ENCODE results near the gene THRA. TPM values are rescaled to one million over a fixed set of nuclear protein-coding genes. Genes with fewer than 3 reads are reported as not detected.

Gene THRA
- total and polyA plus RNA-seq, 9 of the 15 experiments (the other 6 are each of a cell fraction or from before 2014, with no cell fraction given), result 0.34 to 23.4 (median 12.7) TPM

- Histone ChIP-seq H3K27me3 (ENCODE audit: control insufficient read depth in 2 of 2, insufficient read depth in 2 of 2, low read length in 2 of 2) (no peaks in the 10 kb centered on the region), H3K36me3 (ENCODE audit: control insufficient read depth, insufficient read depth, low read length) (peaks cover 29% of the 10 kb centered on the region; the same call in 2 of the 3 replicates), H3K9ac (ENCODE audit: insufficient read depth in 1 of 2, low read depth in 2 of 2, low read length in 2 of 2) (peak overlapping the region; percentile 63 to 95), H2AFZ (ENCODE audit: low read depth, low read length) (peak overlapping the region; percentile 91), H3K4me3 (peak overlapping the region; percentile 53), H4K20me1 (replicated peaks; ENCODE audit: control insufficient read depth, insufficient read depth, low read length) (no peaks in the 10 kb centered on the region), H3K9me1 (ENCODE audit: control insufficient read depth, insufficient read depth, low read length) (peaks cover 4% of the 10 kb centered on the region), H3K4me2 (ENCODE audit: insufficient read depth, low read length) (peak overlapping the region; percentile 96), H3K9me3 (replicated peaks; ENCODE audit: control insufficient read depth, insufficient read depth, low read depth, low read length) (no peaks in the 10 kb centered on the region), H3K4me1 (replicated peaks in 1 of 2; ENCODE audit: control insufficient read depth in 2 of 2, insufficient read depth in 2 of 2, low read length in 2 of 2) (peaks cover 47 to 48% of the 10 kb centered on the region in 2 experiments), H3K27ac (ENCODE audit: extremely low read depth, low read depth, low read length) (peak overlapping the region; percentile 78), H3K79me2 (ENCODE audit: control insufficient read depth, insufficient read depth, low read length) (peaks cover 28% of the 10 kb centered on the region)
- ATAC-seq (peak; percentile 75), DNase-seq (ENCODE audit: extremely low read depth in 1 of 4, low spot score in 3 of 4) (peak; percentile 82 to 99 (median 88)), FAIRE-seq (peak; percentile 98)
- WGBS (ENCODE audit: insufficient coverage, low coverage, missing lambda C conversion rate), result under 1% methylated on average over 24 of the region's 25 CpGs
- CTCF ChIA-PET (ENCODE audit: low intra/inter-chr PET ratio), result interaction anchor here (0.6 kb wide), 1 partner anchor 16 kb away, joined by 3 read pairs; no protein-coding TSS in a partner anchor
- POLR2A ChIA-PET, result interaction anchor here (0.6 to 5.6 kb wide), 16 partner anchors 9 to 453 kb away, joined by 3 to 66 read pairs (median 4); partner anchors contain the start of genes CASC3 and CSF3
- in situ Hi-C loops (cut with MboI) (no loop called here), intact Hi-C loops (cut with micrococcal nuclease) (no loop called here)
- TSS peak; percentile 93 for BruUV-seq (replicated peaks)
- TF ChIP-seq JUND (IDR thresholded peaks at IDR 0.05; ENCODE audit: borderline replicate concordance, low read depth, low read length), result peak; percentile 92
- peak; percentile 88; the same call in 2 of the 3 replicates for TF ChIP-seq JUND (tag; IDR thresholded peaks at IDR 0.05; ENCODE audit: borderline replicate concordance, low read depth, low read length)
- TF ChIP-seq MYBL2 (IDR thresholded peaks at IDR 0.05; ENCODE audit: low read depth), result no peak
- TF ChIP-seq MYBL2 (CRISPR knock-in tag; IDR thresholded peaks at IDR 0.05; ENCODE audit: borderline replicate concordance), result no peak
- TF ChIP-seq ZFP36 (IDR thresholded peaks at IDR 0.05; ENCODE audit: low read depth, low read length, partially characterized antibody), result no peak
- no peak for TF ChIP-seq ZNF551 (CRISPR knock-in tag; IDR thresholded peaks at IDR 0.05)
- no peak for TF ChIP-seq BRF1 (IDR thresholded peaks at IDR 0.05; ENCODE audit: borderline replicate concordance, extremely low read depth, insufficient read length)
- no peak for TF ChIP-seq ZNF398 (CRISPR knock-in tag; IDR thresholded peaks at IDR 0.05)
- TF ChIP-seq HMG20B (CRISPR knock-in tag; IDR thresholded peaks at IDR 0.05), result no peak
- no peak for TF ChIP-seq SIN3B (IDR thresholded peaks at IDR 0.05; ENCODE audit: low read depth)
- TF ChIP-seq THAP7 (CRISPR knock-in tag; IDR thresholded peaks at IDR 0.05), result no peak
- TF ChIP-seq CCNT2 (IDR thresholded peaks at IDR 0.05; ENCODE audit: borderline replicate concordance, extremely low read depth, insufficient read length, low read depth, low read length), result peak; percentile 60
- no peak for TF ChIP-seq ZNF507 (tag; conservative IDR thresholded peaks at IDR 0.05)
- TF ChIP-seq, protein P1, sequence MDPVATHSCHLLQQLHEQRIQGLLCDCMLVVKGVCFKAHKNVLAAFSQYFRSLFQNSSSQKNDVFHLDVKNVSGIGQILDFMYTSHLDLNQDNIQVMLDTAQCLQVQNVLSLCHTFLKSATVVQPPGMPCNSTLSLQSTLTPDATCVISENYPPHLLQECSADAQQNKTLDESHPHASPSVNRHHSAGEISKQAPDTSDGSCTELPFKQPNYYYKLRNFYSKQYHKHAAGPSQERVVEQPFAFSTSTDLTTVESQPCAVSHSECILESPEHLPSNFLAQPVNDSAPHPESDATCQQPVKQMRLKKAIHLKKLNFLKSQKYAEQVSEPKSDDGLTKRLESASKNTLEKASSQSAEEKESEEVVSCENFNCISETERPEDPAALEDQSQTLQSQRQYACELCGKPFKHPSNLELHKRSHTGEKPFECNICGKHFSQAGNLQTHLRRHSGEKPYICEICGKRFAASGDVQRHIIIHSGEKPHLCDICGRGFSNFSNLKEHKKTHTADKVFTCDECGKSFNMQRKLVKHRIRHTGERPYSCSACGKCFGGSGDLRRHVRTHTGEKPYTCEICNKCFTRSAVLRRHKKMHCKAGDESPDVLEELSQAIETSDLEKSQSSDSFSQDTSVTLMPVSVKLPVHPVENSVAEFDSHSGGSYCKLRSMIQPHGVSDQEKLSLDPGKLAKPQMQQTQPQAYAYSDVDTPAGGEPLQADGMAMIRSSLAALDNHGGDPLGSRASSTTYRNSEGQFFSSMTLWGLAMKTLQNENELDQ (CRISPR knock-in tag; IDR thresholded peaks at IDR 0.05; ENCODE audit: borderline replicate concordance), result no peak
- no peak for TF ChIP-seq IFI16 (CRISPR knock-in tag; IDR thresholded peaks at IDR 0.05)
- TF ChIP-seq CEBPB (tag; IDR thresholded peaks at IDR 0.05), result no peak
- TF ChIP-seq KHSRP (IDR thresholded peaks at IDR 0.05), result no peak
- no peak for TF ChIP-seq ADNP (tag; IDR thresholded peaks at IDR 0.05)
Observed at GRCh38 chr17:40100669-40101366, 38.1 kb downstream of the THRA start.

Data from K562 (cell line).